Tibial nerve (tissue), 4 donors: ENCODE results near the gene BTG2.

Experiments used
- CTCF ChIP-seq, 5 experiments: fragments of 200-600 bp in 3 of 5; fragments of 450-650 bp in 2 of 5; sonication (generic) in 3 of 5; IDR thresholded peaks; one replicate each; pipeline ENCODE4 v1.5.1; 2016 to 2019; ENCODE audit warnings: antibody characterized with exemption in 5 of 5, mild to moderate bottlenecking in 3 of 5, moderate library complexity in 2 of 5
- EP300 ChIP-seq, 2 donors: sonication (generic); formaldehyde crosslinking; IDR thresholded peaks; one replicate each; pipeline ENCODE4 v1.6.1; 2017; ENCODE audit warnings: antibody characterized with exemption in 2 of 2, mild to moderate bottlenecking in 1 of 2

GRCh38 chr1:203276916-203277545 is 28.3 kb upstream of the BTG2 start:
- TF ChIP-seq CTCF (IDR thresholded peaks at IDR 0.05) (no peak), EP300 (IDR thresholded peaks at IDR 0.05) (no peak)
